GM19099 (cell line): Measurements from ENCODE around the gene SPP1.

Experiments
- POLR2A ChIP-seq: IDR thresholded peaks from 3 replicates; pipeline ENCODE4 v1.6.1; 2011; ENCODE audit warnings: low read depth; ENCODE audit not compliant: insufficient read length; ENCODE audit errors: extremely low read depth

Gene SPP1

GRCh38 chr4:87947381-87948160 lies 27.9 kb upstream of the SPP1 start:
- no peak for TF ChIP-seq POLR2A

- TF ChIP-seq POLR2A, result no peak
These were observed 25.6 kb upstream of the SPP1 start for GRCh38 chr4:87949961-87950360.

- TF ChIP-seq POLR2A, result no peak
These were observed 25.0 kb upstream of the SPP1 start for GRCh38 chr4:87950493-87950892.

GRCh38 chr4:87950936-87951511 lies 24.5 kb upstream of the SPP1 start:
- no peak for TF ChIP-seq POLR2A

GRCh38 chr4:87953826-87954225 lies 21.7 kb upstream of the SPP1 start:
- TF ChIP-seq POLR2A, result no peak

- TF ChIP-seq POLR2A, result no peak
These were observed 19.0 kb upstream of the SPP1 start for GRCh38 chr4:87956501-87956900.

GRCh38 chr4:87957061-87957460 lies 18.5 kb upstream of the SPP1 start:
- no peak for TF ChIP-seq POLR2A

GRCh38 chr4:87961993-87962392 lies 13.5 kb upstream of the SPP1 start:
- no peak for TF ChIP-seq POLR2A

GRCh38 chr4:87962398-87963146 lies 12.9 kb upstream of the SPP1 start:
- TF ChIP-seq POLR2A, result no peak

GRCh38 chr4:87965501-87965975 lies 10.0 kb upstream of the SPP1 start:
- TF ChIP-seq POLR2A, result no peak

GRCh38 chr4:87966095-87966496 lies 9.4 kb upstream of the SPP1 start:
- no peak for TF ChIP-seq POLR2A

GRCh38 chr4:87967193-87967592 lies 8.3 kb upstream of the SPP1 start:
- no peak for TF ChIP-seq POLR2A

GRCh38 chr4:87970121-87970520 lies 5.4 kb upstream of the SPP1 start:
- no peak for TF ChIP-seq POLR2A

GRCh38 chr4:87971866-87972265 lies 3.6 kb upstream of the SPP1 start:
- TF ChIP-seq POLR2A, result no peak

GRCh38 chr4:87973283-87974169 lies 2.0 kb upstream of the SPP1 start:
- TF ChIP-seq POLR2A, result no peak

- no peak for TF ChIP-seq POLR2A
These were observed 555 bp upstream of the SPP1 start for GRCh38 chr4:87974856-87975462.
